HG03280 (cell line): Measurements from ENCODE around the gene SPEG.
A peak's percentile ranks its signal among the peaks of the same experiment; 100 is the strongest.

ENCODE experiments used
- ATAC-seq: cut with Tn5 transposase; IDR thresholded peaks from one replicate; pipeline ENCODE4 v1.9.1; 2021; ENCODE audit warnings: mild to moderate bottlenecking, moderate library complexity; ENCODE audit not compliant: unreplicated experiment

SPEG gene

GRCh38 chr2:219492575-219492974, 57.9 kb downstream of the SPEG start:
- ATAC-seq = no peak

GRCh38 chr2:219493086-219493485, 58.4 kb downstream of the SPEG start:
- no peak for ATAC-seq

DNA sequence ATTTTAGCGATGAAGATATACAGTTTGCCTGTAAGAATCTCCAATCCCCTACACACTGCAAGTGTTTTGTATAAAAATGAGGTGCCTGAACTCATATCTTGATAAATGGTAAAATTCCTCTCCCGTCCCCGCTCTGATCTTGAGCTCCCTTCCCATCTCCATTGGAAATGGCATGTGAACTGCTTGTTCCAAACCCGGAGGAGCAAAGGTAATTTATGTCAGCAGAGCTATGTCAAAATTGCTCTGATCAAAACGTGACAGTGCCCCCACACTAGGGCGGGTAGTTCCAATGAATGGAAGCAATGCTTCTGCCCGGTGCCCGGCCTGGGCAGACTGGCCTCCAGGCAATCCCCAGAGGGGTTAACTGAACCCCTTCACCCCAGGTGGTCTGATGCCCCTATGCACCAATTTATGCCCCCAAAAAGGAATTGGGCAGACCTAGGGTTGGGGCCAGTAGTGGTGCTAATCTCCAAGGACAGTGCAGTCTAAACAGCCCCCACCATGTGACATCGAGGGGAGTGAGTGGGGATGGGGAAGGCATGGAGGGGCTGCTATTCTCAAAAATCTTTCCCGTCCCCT, 60.4 kb downstream of the SPEG start:
- no peak for ATAC-seq

DNA sequence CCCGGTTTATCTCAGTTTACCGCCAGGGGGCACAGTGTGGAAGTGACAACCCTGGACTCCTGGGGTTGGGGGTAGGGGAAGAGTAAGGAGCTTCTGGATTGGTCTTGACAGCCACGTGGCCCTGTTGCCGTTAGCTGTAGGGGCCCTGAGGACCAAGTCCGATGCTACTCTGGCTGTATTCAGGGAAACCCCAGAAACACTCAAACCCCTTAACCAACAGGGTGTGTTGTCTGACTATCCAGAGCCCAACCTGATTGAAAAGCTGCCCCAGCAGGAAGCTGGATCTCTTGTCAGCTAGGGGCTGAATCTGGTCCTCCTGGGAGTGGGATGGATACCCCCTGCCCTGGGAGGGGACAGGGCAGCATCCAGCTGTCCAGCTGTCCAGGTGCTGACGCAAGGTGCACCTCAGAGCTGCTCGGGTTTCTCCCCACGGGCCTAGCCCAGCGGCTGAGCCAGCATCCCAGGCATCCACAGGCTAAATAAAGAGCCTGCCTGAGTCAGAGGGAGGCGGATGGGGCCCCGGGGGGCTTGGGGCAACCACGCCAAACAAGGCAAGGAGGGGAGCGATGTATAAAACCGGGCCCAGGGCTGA, 61.0 kb downstream of the SPEG start:
- no peak for ATAC-seq

GRCh38 chr2:219496247-219496824, 61.7 kb downstream of the SPEG start:
- ATAC-seq = no peak

DNA sequence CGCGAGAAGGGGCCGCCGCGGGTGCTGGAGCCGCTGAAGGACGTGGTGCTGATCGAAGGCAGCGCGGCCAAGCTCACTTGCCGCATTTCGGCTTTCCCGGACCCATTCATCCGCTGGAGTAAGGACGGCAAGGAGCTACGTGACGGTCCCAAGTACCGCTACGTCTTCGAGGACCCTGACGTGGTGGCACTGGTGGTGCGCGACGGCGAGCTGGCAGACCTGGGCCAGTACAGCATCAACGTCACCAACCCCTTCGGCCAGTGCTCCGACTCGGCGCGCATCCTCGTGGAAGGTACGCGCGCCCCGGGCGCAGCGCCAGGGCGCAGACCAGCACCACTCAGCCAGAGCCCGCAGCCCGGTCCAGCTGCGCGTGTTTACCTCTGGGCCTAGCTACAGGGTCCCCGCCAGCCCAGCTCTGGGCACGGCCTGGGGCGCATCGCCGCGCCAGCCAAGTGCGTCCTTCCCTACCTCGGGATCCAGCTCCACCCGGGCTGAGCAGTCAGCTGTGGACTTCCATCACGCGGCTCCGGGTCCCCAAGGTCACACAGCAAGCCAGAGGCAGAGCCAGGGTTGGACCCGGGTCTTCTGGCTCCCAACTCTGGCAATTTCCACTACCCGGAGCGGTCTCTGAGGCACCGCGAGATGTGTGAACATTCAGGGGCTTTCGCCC, 62.3 kb downstream of the SPEG start:
- ATAC-seq = no peak

- peak; percentile 3 for ATAC-seq
These were observed 63.0 kb downstream of the SPEG start for GRCh38 chr2:219497495-219498279.

- ATAC-seq = peak; percentile 95
These were observed 63.8 kb downstream of the SPEG start, which contains the start of gene GMPPA for GRCh38 chr2:219498280-219499057. Gene GMPPA, plus strand, starts transcription at chr2:219498891. Its CDS starts 1,085 bp downstream, at chr2:219499976.

- no peak for ATAC-seq
These were observed 64.3 kb downstream of the SPEG start for GRCh38 chr2:219499058-219499307.

DNA sequence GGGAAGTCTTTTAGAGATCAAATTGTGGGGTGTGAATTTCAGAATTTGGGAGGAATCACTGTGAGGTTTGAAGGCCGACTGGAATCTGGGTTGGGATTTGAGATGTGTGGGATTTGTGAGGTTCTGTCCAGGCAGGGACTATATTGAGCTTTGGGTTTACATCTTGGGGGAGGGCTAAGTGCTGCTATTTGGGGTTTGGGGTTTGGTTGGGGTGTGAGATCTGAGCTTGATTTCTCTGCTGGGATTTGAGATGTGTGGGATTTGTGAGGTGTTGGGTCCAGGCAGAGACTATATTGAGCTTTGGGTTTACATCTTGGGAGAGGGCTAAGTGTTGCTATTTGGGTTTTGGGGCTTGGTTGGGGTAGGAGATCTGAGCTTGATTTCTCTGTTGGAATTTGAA, 64.9 kb downstream of the SPEG start:
- no peak for ATAC-seq

GRCh38 chr2:219500135-219500534, 65.5 kb downstream of the SPEG start:
- no peak for ATAC-seq

DNA sequence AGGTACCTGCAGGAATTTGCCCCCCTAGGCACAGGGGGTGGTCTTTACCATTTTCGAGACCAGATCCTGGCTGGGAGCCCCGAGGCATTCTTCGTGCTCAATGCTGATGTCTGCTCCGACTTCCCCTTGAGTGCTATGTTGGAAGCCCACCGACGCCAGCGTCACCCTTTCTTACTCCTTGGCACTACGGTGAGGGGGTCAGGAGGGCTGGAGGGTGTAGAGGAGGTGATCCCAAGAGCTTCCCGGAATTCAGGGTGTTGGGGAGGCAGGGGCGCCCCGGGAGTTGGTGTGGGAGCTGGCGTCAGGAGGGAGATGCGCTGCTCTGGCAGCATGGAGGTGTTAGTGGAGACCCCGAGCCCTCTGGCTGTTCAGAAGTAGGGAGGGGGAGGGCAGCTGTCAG, 67.2 kb downstream of the SPEG start:
- ATAC-seq = no peak

DNA sequence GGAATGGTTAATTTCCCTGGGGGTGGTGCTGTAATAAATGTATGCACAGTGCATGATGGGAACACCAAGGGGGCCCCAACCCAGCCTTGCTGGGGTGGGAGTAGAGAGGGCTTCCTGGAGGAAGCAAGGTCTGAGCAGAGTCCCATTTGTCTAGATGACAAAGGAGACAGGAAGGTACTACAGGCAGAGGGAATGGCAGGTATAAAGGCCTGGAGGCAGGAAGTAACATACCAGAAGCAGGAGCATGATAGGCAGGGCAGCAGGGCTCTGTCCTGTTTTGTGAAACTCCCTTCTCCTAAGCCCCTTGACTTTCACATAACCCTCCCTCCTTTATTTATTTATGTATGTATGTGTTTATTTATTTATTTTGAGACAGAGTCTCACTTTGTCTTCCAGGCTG, 68.0 kb downstream of the SPEG start:
- ATAC-seq = no peak

GRCh38 chr2:219505585-219505984, 70.9 kb downstream of the SPEG start:
- no peak for ATAC-seq

DNA sequence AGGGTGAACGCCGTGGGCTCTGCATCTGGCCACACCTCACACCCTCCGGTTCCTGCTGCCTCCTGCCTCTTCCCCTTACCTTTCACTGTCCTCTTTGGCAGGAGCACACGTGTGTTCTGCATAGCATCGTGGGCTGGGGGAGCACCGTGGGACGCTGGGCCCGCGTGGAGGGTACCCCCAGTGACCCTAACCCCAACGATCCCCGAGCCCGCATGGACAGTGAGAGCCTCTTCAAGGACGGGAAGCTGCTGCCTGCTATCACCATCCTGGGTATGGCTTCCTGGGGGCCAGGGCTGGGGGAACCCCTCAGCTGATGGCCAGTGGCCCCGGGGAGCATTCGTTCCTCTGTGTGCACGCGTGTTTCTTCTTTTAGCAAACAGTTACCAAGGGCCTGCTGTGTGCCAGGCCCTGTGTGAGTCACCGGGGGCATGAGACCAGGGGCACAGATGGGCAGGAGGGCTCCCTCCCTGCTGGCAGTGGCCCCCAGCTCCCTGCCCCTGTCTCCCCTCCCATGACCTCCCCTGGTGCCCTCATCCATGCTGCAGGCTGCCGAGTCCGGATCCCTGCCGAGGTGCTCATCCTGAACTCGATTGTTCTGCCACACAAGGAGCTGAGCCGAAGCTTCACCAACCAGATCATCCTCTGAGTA, 71.6 kb downstream of the SPEG start:
- ATAC-seq = no peak

- no peak for ATAC-seq
These were observed 72.3 kb downstream of the SPEG start for GRCh38 chr2:219506802-219507526.

DNA sequence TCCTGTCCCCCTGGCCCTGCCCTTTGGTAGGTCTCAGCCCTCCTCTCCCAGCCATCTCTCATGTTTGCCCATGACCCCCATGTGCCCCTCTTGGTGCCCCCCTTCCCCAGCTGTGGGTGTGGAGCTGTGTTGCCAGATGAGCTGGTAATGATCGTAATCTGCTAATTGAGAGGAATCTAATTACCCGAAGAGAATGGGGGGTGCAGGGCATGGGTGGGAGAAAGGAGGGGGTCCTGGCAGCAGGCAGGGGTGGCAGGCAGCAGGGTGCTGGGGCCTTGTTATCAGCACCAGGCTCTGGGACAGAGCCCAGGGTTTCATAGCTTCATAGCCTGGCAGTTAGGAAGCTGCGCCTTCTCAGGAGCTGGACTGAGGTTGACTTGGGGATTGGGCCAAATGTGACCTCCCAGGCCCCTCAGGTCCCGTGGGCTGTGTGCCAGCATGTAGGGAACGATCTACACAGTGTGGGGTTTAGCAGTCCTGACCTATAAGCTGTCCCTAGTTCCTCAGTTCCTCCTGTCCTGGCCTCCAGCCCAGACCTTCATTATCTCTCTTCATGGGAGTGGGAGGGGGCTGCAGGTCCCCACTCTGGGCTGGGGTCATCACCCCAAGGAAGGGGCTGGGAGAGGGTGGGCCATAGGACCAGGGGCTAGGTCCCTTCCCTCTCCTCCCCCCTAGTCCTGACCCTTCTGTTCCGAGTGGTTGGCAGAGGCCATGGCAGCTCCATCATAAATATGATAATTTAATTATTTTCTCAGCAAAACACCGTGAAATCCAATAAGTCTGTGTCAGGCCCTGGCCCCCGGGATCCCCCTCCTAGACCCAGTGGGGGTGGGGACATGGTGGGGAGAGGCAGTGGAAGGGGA, 73.2 kb downstream of the SPEG start:
- no peak for ATAC-seq

DNA sequence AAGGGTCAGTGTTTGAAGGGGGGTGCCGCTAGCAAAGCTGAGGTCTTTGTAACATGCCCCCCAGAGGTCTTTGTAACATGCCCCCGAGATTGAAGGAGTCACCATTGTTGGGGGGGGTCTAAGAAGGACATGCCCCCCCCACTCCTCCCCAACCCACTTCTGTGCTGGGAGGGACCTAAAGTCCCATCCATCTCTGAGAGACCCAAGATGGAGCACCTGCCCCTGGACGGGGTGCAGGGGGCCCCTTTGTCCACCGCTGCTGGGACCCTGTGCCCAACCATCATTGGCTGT, 73.7 kb downstream of the SPEG start:
- no peak for ATAC-seq
